Hepatocyte (in vitro differentiated cells): Measurements from ENCODE around the gene ADAM15. TPM values are rescaled to one million over a fixed set of nuclear protein-coding genes. Genes with fewer than 3 reads are reported as not detected.

Experiments
- DNase-seq: peaks from one replicate; pipeline ENCODE4 v3.0.0-alpha.2; 2016; ENCODE audit warnings: low spot score
- H2AFZ ChIP-seq: fragments of 200-600 bp; sonication (generic); 2 replicates; pipeline ENCODE4 v1.6.0; 2016; ENCODE audit warnings: antibody characterized with exemption, mild to moderate bottlenecking
- H3K27ac ChIP-seq: fragments of 200-600 bp; sonication (generic); 2 replicates; pipeline ENCODE4 v1.5.1; 2016; ENCODE audit warnings: mild to moderate bottlenecking
- H3K27me3 ChIP-seq: fragments of 200-600 bp; sonication (generic); 2 replicates; pipeline ENCODE4 v1.6.1; 2016
- H3K36me3 ChIP-seq: fragments of 200-600 bp; sonication (generic); replicated peaks from 2 replicates; pipeline ENCODE4 v1.5.1; 2016; ENCODE audit warnings: low read depth; ENCODE audit not compliant: insufficient read depth
- H3K4me1 ChIP-seq: fragments of 200-600 bp; sonication (generic); 2 replicates; pipeline ENCODE4 v1.5.1; 2016; ENCODE audit warnings: mild to moderate bottlenecking, moderate library complexity; ENCODE audit not compliant: insufficient read depth
- H3K4me2 ChIP-seq: fragments of 200-600 bp; sonication (generic); 2 replicates; pipeline ENCODE4 v1.6.0; 2016
- H3K4me3 ChIP-seq: fragments of 200-600 bp; sonication (generic); 2 replicates; pipeline ENCODE4 v1.5.1; 2016; ENCODE audit warnings: mild to moderate bottlenecking
- H3K79me2 ChIP-seq: fragments of 200-600 bp; sonication (generic); 2 replicates; pipeline ENCODE4 v1.6.0; 2017; ENCODE audit warnings: mild to moderate bottlenecking
- H3K9me2 ChIP-seq: fragments of 200-600 bp; sonication (generic); replicated peaks from 2 replicates; pipeline ENCODE4 v1.6.0; 2017; ENCODE audit warnings: mild to moderate bottlenecking; ENCODE audit not compliant: insufficient read depth
- H3K9me3 ChIP-seq: fragments of 200-600 bp; sonication (generic); 2 replicates; pipeline ENCODE4 v1.5.1; 2016; ENCODE audit warnings: low read depth, mild to moderate bottlenecking
- H4K20me1 ChIP-seq: fragments of 200-600 bp; sonication (generic); 2 replicates; pipeline ENCODE4 v1.6.0; 2016; ENCODE audit warnings: mild to moderate bottlenecking; ENCODE audit not compliant: insufficient read depth, poor library complexity, severe bottlenecking
- EZH2 ChIP-seq: fragments of 200-600 bp; sonication (generic); IDR thresholded peaks from 2 replicates; pipeline ENCODE4 v1.6.1; 2016; ENCODE audit warnings: antibody characterized with exemption, mild to moderate bottlenecking, borderline replicate concordance
- EZH2phosphoT487 ChIP-seq: fragments of 200-600 bp; sonication (generic); IDR thresholded peaks from one replicate; pipeline ENCODE4 v1.6.1; 2018; ENCODE audit warnings: antibody characterized with exemption, mild to moderate bottlenecking, low read depth, moderate library complexity; ENCODE audit not compliant: unreplicated experiment, severe bottlenecking
- WGBS: methylation state at CpG from one replicate; pipeline ENCODE4 v1.1.6; 2016; ENCODE audit warnings: low lambda C conversion rate; ENCODE audit errors: missing lambda C conversion rate; 5-methylcytosine and 5-hydroxymethylcytosine counted together
- polyA plus RNA-seq: library from polyadenylated mRNA; unstranded; fragments of >200 nt; fragmentation: Nextera tagmentation; extraction: Ambion mirVana; gene quantifications from 2 replicates; pipeline ENCODE4 v1.2.1, GENCODE V29; 2016
- total RNA-seq: library from RNA; depleted of rRNA; stranded (reverse); fragments of >200 nt; gene quantifications from 2 replicates; pipeline ENCODE4 v1.2.3, GENCODE V29; 2014
- TF ChIP-seq, protein P1 (sequence below): fragments of 200-600 bp; sonication (generic); IDR thresholded peaks from 2 replicates; pipeline ENCODE4 v1.5.1; 2016; ENCODE audit warnings: antibody characterized with exemption, mild to moderate bottlenecking; ENCODE audit not compliant: poor library complexity

ADAM15 gene
- total and polyA plus RNA-seq, 2 experiments from 2014 or later = 55.7 to 108 TPM

DNA sequence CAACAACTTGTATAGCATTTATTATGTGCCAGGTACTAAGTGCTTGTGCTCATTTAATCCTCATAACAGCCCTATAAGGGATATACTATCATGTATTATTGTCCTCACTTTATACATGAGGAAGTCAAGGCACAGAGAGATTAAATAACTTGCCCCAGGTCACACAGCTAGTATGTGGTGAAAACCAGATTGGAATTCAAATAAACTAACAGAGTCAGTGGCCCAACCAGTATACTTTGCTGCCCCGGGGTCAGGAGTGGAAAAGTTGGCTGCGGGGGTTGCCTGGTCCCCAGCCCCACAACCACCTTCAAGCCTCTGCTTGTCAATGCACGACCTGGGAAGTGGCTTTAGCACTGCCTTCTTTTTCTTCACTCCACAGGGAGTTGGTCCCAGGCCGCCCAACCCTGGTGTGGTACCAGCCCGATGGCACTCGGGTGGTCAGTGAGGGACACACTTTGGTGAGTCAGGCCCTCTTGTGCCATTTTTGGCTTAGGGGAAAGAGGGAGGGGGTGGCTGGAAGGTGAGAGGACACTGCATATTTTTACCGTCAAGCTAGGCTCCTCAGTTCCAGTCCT, 2.5 kb downstream of the ADAM15 start:
- H3K9me3 ChIP-seq = no peaks in the 10 kb centered on the region
- no peak overlapping the region for H3K4me3 ChIP-seq
- WGBS = 89% methylated on average over 7 of the region's 7 CpGs
- H3K79me2 ChIP-seq = no peaks in the 10 kb centered on the region
- no peak overlapping the region for H2AFZ ChIP-seq
- TF ChIP-seq EZH2phosphoT487 = no peak
- TF ChIP-seq, protein P1, sequence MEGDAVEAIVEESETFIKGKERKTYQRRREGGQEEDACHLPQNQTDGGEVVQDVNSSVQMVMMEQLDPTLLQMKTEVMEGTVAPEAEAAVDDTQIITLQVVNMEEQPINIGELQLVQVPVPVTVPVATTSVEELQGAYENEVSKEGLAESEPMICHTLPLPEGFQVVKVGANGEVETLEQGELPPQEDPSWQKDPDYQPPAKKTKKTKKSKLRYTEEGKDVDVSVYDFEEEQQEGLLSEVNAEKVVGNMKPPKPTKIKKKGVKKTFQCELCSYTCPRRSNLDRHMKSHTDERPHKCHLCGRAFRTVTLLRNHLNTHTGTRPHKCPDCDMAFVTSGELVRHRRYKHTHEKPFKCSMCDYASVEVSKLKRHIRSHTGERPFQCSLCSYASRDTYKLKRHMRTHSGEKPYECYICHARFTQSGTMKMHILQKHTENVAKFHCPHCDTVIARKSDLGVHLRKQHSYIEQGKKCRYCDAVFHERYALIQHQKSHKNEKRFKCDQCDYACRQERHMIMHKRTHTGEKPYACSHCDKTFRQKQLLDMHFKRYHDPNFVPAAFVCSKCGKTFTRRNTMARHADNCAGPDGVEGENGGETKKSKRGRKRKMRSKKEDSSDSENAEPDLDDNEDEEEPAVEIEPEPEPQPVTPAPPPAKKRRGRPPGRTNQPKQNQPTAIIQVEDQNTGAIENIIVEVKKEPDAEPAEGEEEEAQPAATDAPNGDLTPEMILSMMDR = no peak
- TF ChIP-seq EZH2 = no peak
- no peak overlapping the region for H3K27ac ChIP-seq
- no peaks in the 10 kb centered on the region for H3K9me2 ChIP-seq
- peaks cover 25% of the 10 kb centered on the region for H3K4me1 ChIP-seq
- H4K20me1 ChIP-seq = no peaks in the 10 kb centered on the region
- no peak for DNase-seq
- H3K36me3 ChIP-seq = no peaks in the 10 kb centered on the region
- no peak overlapping the region for H3K4me2 ChIP-seq
- no peaks in the 10 kb centered on the region for H3K27me3 ChIP-seq

DNA sequence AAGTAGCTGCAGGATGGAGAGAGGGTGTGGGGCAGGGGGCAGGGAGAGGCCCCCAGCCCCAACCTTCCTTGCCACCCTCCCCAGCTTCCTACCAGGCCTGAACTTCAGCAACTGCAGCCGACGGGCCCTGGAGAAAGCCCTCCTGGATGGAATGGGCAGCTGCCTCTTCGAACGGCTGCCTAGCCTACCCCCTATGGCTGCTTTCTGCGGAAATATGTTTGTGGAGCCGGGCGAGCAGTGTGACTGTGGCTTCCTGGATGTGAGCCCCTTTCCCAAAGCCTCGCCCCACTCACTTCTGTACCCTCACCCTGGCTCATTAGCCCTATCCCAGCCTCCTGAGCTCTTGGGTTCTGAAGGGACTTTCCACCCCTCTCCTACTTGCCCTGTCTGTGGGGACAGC, 6.0 kb downstream of the ADAM15 start:
- TF ChIP-seq, protein P1 = no peak
- no peak for TF ChIP-seq EZH2
- TF ChIP-seq EZH2phosphoT487 = no peak

DNA sequence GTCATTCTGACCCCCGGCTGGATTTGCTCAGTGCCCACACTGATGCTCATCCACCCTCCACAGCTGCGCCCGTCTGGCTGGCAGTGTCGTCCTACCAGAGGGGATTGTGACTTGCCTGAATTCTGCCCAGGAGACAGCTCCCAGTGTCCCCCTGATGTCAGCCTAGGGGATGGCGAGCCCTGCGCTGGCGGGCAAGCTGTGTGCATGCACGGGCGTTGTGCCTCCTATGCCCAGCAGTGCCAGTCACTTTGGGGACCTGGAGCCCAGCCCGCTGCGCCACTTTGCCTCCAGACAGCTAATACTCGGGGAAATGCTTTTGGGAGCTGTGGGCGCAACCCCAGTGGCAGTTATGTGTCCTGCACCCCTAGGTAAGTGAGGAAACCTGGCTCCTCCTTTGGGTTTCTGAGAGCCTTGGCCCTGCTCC, 6.7 kb downstream of the ADAM15 start:
- no peaks in the 10 kb centered on the region for H3K36me3 ChIP-seq
- no peak overlapping the region for H3K27ac ChIP-seq
- H3K79me2 ChIP-seq = no peaks in the 10 kb centered on the region
- no peak overlapping the region for H2AFZ ChIP-seq
- WGBS = 94% methylated on average over 11 of the region's 13 CpGs
- DNase-seq = no peak
- no peaks in the 10 kb centered on the region for H3K27me3 ChIP-seq
- no peaks in the 10 kb centered on the region for H3K9me2 ChIP-seq
- H3K4me2 ChIP-seq = no peak overlapping the region
- H3K4me1 ChIP-seq = peaks cover 10% of the 10 kb centered on the region
- H3K9me3 ChIP-seq = no peaks in the 10 kb centered on the region
- TF ChIP-seq, protein P1 = no peak
- TF ChIP-seq EZH2phosphoT487 (no peak), EZH2 (no peak)
- H4K20me1 ChIP-seq = no peaks in the 10 kb centered on the region
- no peak overlapping the region for H3K4me3 ChIP-seq

More for the DNA sequence above, 6.0 kb downstream of the ADAM15 start:
- Histone ChIP-seq H3K9me2 (no peaks in the 10 kb centered on the region), H3K4me3 (no peak overlapping the region), H4K20me1 (no peaks in the 10 kb centered on the region), H3K27me3 (no peaks in the 10 kb centered on the region), H3K79me2 (no peaks in the 10 kb centered on the region), H3K27ac (no peak overlapping the region), H3K36me3 (no peaks in the 10 kb centered on the region), H2AFZ (no peak overlapping the region), H3K4me1 (peaks cover 12% of the 10 kb centered on the region), H3K4me2 (no peak overlapping the region), H3K9me3 (no peaks in the 10 kb centered on the region)
- WGBS = 89% methylated on average over 8 of the region's 8 CpGs
- no peak for DNase-seq

DNA sequence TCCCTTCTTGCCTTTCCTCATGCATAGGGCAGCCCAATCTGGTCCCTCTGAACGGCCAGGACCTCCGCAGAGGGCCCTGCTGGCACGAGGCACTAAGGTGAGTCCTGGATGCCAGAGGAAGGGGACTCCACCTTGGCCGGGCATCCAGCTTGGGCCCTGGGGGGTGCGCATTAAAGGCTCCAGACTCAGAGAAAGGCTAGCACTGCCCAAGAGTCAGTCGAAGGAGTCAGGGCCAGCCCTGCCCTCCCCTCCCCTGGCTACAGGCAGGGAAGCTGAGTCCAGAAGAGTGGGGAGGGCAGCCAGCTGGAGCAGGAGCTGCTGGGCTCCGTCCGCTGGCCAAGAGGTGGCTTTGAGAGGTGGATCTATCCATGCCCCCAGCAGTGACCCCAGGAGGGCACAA, 9.6 kb downstream of the ADAM15 start:
- TF ChIP-seq, protein P1 = no peak
- no peak for TF ChIP-seq EZH2phosphoT487
- TF ChIP-seq EZH2 = no peak
- H3K27ac ChIP-seq = no peak overlapping the region
- H2AFZ ChIP-seq = no peak overlapping the region
- peaks cover 15% of the 10 kb centered on the region for H3K4me1 ChIP-seq
- DNase-seq = no peak
- H3K9me2 ChIP-seq = no peaks in the 10 kb centered on the region
- H3K79me2 ChIP-seq = peaks cover 17% of the 10 kb centered on the region
- H3K4me3 ChIP-seq = no peak overlapping the region
- no peaks in the 10 kb centered on the region for H3K27me3 ChIP-seq
- no peak overlapping the region for H3K4me2 ChIP-seq
- no peaks in the 10 kb centered on the region for H3K36me3 ChIP-seq
- no peaks in the 10 kb centered on the region for H3K9me3 ChIP-seq
- peaks cover 3% of the 10 kb centered on the region for H4K20me1 ChIP-seq
- 87% methylated on average over 8 of the region's 8 CpGs for whole genome bisulfite sequencing
